HCT116 (cell line): ENCODE results near the gene SRL.

Experiments
- CEBPB ChIP-seq: IDR thresholded peaks from 2 replicates; pipeline ENCODE4 v1.6.1; 2012; ENCODE audit warnings: low read depth
- ELF1 ChIP-seq: IDR thresholded peaks from 2 replicates; pipeline ENCODE4 v1.6.1; 2012; ENCODE audit warnings: low read depth, borderline replicate concordance
- EZH2 ChIP-seq: fragments of 200-600 bp; sonication (generic); IDR thresholded peaks from 2 replicates; pipeline ENCODE4 v1.6.1; 2017; ENCODE audit warnings: antibody characterized with exemption, mixed run types
- POLR2A ChIP-seq: IDR thresholded peaks from 2 replicates; pipeline ENCODE4 v1.7.0; 2011; ENCODE audit warnings: borderline replicate concordance; ENCODE audit not compliant: insufficient read depth, insufficient read length; ENCODE audit errors: extremely low read depth
- POLR2AphosphoS5 ChIP-seq: IDR thresholded peaks from 2 replicates; pipeline ENCODE4 v1.6.1; 2011; ENCODE audit warnings: mild to moderate bottlenecking, low read depth, low read length, moderate library complexity
- RAD21 ChIP-seq: IDR thresholded peaks from 2 replicates; pipeline ENCODE4 v1.6.1; 2012; ENCODE audit warnings: low read depth, mild to moderate bottlenecking
- REST ChIP-seq: IDR thresholded peaks from 2 replicates; pipeline ENCODE4 v1.6.1; 2012; ENCODE audit warnings: low read depth
- SIN3A ChIP-seq: IDR thresholded peaks from 2 replicates; pipeline ENCODE4 v1.6.1; 2012; ENCODE audit warnings: low read depth
- SRF ChIP-seq: IDR thresholded peaks from 2 replicates; pipeline ENCODE4 v1.6.1; 2012; ENCODE audit warnings: low read depth
- TCF7L2 ChIP-seq: IDR thresholded peaks from 2 replicates; pipeline ENCODE4 v1.7.0; 2011; ENCODE audit warnings: borderline replicate concordance, inconsistent platforms; ENCODE audit not compliant: insufficient read depth, insufficient read length; ENCODE audit errors: extremely low read depth
- YY1 ChIP-seq: IDR thresholded peaks from 2 replicates; pipeline ENCODE4 v1.6.1; 2011; ENCODE audit warnings: low read length, low read depth, moderate library complexity, mild to moderate bottlenecking; ENCODE audit not compliant: insufficient replicate concordance; ENCODE audit errors: extremely low read depth
- ZNF274 ChIP-seq: fragments of 200-500 bp; sonication (Bioruptor generic); IDR thresholded peaks from 2 replicates; pipeline ENCODE4 v1.6.1; 2014; ENCODE audit warnings: mild to moderate bottlenecking, low read depth, low read length, inconsistent platforms
- TF ChIP-seq, protein P1 (sequence below), 3 experiments: fragments of 200-600 bp in 1 of 3; sonication (generic) in 1 of 3; IDR thresholded peaks in 2 of 3; conservative IDR thresholded peaks in 1 of 3; 2 replicates each; pipeline ENCODE4 v1.5.1; 2012 to 2017; ENCODE audit warnings: low read depth in 2 of 3, low read length in 2 of 3, antibody characterized with exemption in 1 of 3, borderline replicate concordance in 1 of 3, control low read depth in 1 of 3, mild to moderate bottlenecking in 1 of 3, mixed read lengths in 1 of 3, mixed run types in 1 of 3, moderate library complexity in 1 of 3; ENCODE audit not compliant: insufficient read depth in 1 of 3
- TF ChIP-seq, protein P2 (sequence below): IDR thresholded peaks from 2 replicates; pipeline ENCODE4 v1.6.1; 2012

- TF ChIP-seq ELF1 (no peak), EZH2 (no peak), RAD21 (no peak), POLR2AphosphoS5 (no peak), POLR2A (no peak), SRF (no peak), ZNF274 (no peak), REST (no peak), CEBPB (no peak), SIN3A (no peak), YY1 (no peak), TCF7L2 (no peak)
- TF ChIP-seq, protein P1, sequence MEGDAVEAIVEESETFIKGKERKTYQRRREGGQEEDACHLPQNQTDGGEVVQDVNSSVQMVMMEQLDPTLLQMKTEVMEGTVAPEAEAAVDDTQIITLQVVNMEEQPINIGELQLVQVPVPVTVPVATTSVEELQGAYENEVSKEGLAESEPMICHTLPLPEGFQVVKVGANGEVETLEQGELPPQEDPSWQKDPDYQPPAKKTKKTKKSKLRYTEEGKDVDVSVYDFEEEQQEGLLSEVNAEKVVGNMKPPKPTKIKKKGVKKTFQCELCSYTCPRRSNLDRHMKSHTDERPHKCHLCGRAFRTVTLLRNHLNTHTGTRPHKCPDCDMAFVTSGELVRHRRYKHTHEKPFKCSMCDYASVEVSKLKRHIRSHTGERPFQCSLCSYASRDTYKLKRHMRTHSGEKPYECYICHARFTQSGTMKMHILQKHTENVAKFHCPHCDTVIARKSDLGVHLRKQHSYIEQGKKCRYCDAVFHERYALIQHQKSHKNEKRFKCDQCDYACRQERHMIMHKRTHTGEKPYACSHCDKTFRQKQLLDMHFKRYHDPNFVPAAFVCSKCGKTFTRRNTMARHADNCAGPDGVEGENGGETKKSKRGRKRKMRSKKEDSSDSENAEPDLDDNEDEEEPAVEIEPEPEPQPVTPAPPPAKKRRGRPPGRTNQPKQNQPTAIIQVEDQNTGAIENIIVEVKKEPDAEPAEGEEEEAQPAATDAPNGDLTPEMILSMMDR (IDR thresholded peaks at IDR 0.05 in 2 of 3, conservative IDR thresholded peaks at IDR 0.05 in 1 of 3; ENCODE audit: borderline replicate concordance in 1 of 3, insufficient read depth in 1 of 3, low read depth in 2 of 3, low read length in 2 of 3), result no peak
- TF ChIP-seq, protein P2, sequence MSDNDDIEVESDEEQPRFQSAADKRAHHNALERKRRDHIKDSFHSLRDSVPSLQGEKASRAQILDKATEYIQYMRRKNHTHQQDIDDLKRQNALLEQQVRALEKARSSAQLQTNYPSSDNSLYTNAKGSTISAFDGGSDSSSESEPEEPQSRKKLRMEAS, result no peak
These were observed 24.5 kb upstream of the SRL start for GRCh38 chr16:4266372-4266771.
